ENCODE data around the gene SMAD6.
A peak's percentile ranks its signal among the peaks of the same experiment; 100 is the strongest.

The SMAD6 gene

GRCh38 chr15:66805202-66805885 is 103.3 kb downstream of the SMAD6 start:
- no peaks in the 10 kb centered on the region for H3K9me3 Mint-ChIP-seq
- DNase-seq (ENCODE audit: low spot score in 2 of 2) (no peak), ATAC-seq (ENCODE audit: low read depth) (no peak)
- H3K36me3 Mint-ChIP-seq, result no peaks in the 10 kb centered on the region
- no peak overlapping the region for H3K27ac Mint-ChIP-seq
- no peaks in the 10 kb centered on the region for H3K4me1 Mint-ChIP-seq
- H3K4me3 Mint-ChIP-seq, result no peak overlapping the region
- H3K27me3 Mint-ChIP-seq, result peaks cover 4% of the 10 kb centered on the region

- Mint-ChIP-seq H3K27ac (no peak overlapping the region), H3K9me3 (peaks cover 2% of the 10 kb centered on the region), H3K36me3 (peaks cover 3% of the 10 kb centered on the region), H3K4me1 (no peaks in the 10 kb centered on the region), H3K27me3 (peaks cover 7% of the 10 kb centered on the region), H3K4me3 (no peak overlapping the region)
- DNase-seq (ENCODE audit: low spot score in 2 of 2) (no peak), ATAC-seq (ENCODE audit: low read depth) (no peak)
These were observed 106.3 kb downstream of the SMAD6 start for GRCh38 chr15:66808181-66808824.

- H3K9me3 Mint-ChIP-seq, result peaks cover 2% of the 10 kb centered on the region
- no peaks in the 10 kb centered on the region for H3K4me1 Mint-ChIP-seq
- peaks cover 3% of the 10 kb centered on the region for H3K36me3 Mint-ChIP-seq
- H3K27me3 Mint-ChIP-seq, result peaks cover 7% of the 10 kb centered on the region
- no peak overlapping the region for H3K27ac Mint-ChIP-seq
- H3K4me3 Mint-ChIP-seq, result no peak overlapping the region
- ATAC-seq (ENCODE audit: low read depth), result no peak
- DNase-seq (ENCODE audit: low spot score in 2 of 2), result no peak
These were observed 107.6 kb downstream of the SMAD6 start for GRCh38 chr15:66809664-66810063.

- Mint-ChIP-seq H3K27ac (no peak overlapping the region), H3K4me1 (peaks cover 4% of the 10 kb centered on the region), H3K9me3 (peaks cover 2% of the 10 kb centered on the region), H3K36me3 (peaks cover 3% of the 10 kb centered on the region), H3K27me3 (peaks cover 5% of the 10 kb centered on the region), H3K4me3 (no peak overlapping the region)
- no peak for ATAC-seq (ENCODE audit: low read depth)
- no peak for DNase-seq (ENCODE audit: low spot score in 2 of 2)
These were observed 113.3 kb downstream of the SMAD6 start for GRCh38 chr15:66815318-66815717.

GRCh38 chr15:66816201-66816600 is 114.2 kb downstream of the SMAD6 start:
- no peak overlapping the region for H3K27ac Mint-ChIP-seq

GRCh38 chr15:66819084-66819483 is 117.0 kb downstream of the SMAD6 start:
- DNase-seq (ENCODE audit: low spot score in 2 of 2), result no peak
- Mint-ChIP-seq H3K27ac (no peak overlapping the region), H3K9me3 (no peaks in the 10 kb centered on the region), H3K4me1 (peaks cover 4% of the 10 kb centered on the region), H3K27me3 (no peaks in the 10 kb centered on the region), H3K36me3 (no peaks in the 10 kb centered on the region), H3K4me3 (no peak overlapping the region)
- no peak for ATAC-seq (ENCODE audit: low read depth)

More at GRCh38 chr15:66816201-66816600, 114.2 kb downstream of the SMAD6 start:
- Mint-ChIP-seq H3K9me3 (peaks cover 2% of the 10 kb centered on the region), H3K27me3 (peaks cover 5% of the 10 kb centered on the region), H3K36me3 (peaks cover 3% of the 10 kb centered on the region), H3K4me3 (no peak overlapping the region), H3K4me1 (peaks cover 4% of the 10 kb centered on the region)
- no peak for DNase-seq (ENCODE audit: low spot score in 2 of 2)
- no peak for ATAC-seq (ENCODE audit: low read depth)

GRCh38 chr15:66820481-66821176 is 118.6 kb downstream of the SMAD6 start:
- Mint-ChIP-seq H3K27me3 (no peaks in the 10 kb centered on the region), H3K4me1 (peaks cover 4% of the 10 kb centered on the region), H3K9me3 (no peaks in the 10 kb centered on the region), H3K4me3 (no peak overlapping the region), H3K27ac (peak overlapping the region; percentile 14), H3K36me3 (no peaks in the 10 kb centered on the region)
- ATAC-seq (ENCODE audit: low read depth) (peak; percentile 37), DNase-seq (ENCODE audit: low spot score in 2 of 2) (no peak)

GRCh38 chr15:66821307-66821706 is 119.3 kb downstream of the SMAD6 start:
- H3K36me3 Mint-ChIP-seq, result no peaks in the 10 kb centered on the region
- H3K27ac Mint-ChIP-seq, result no peak overlapping the region
- ATAC-seq (ENCODE audit: low read depth) (no peak), DNase-seq (ENCODE audit: low spot score in 2 of 2) (no peak)
- no peak overlapping the region for H3K4me3 Mint-ChIP-seq
- H3K9me3 Mint-ChIP-seq, result no peaks in the 10 kb centered on the region
- no peaks in the 10 kb centered on the region for H3K27me3 Mint-ChIP-seq
- peaks cover 4% of the 10 kb centered on the region for H3K4me1 Mint-ChIP-seq

- no peak for DNase-seq (ENCODE audit: low spot score in 2 of 2)
- Mint-ChIP-seq H3K4me1 (peaks cover 4% of the 10 kb centered on the region), H3K36me3 (no peaks in the 10 kb centered on the region), H3K27me3 (no peaks in the 10 kb centered on the region), H3K27ac (no peak overlapping the region), H3K9me3 (no peaks in the 10 kb centered on the region), H3K4me3 (no peak overlapping the region)
- ATAC-seq (ENCODE audit: low read depth), result no peak
These were observed 120.1 kb downstream of the SMAD6 start for GRCh38 chr15:66822114-66822513.

GRCh38 chr15:66822576-66822975 is 120.5 kb downstream of the SMAD6 start:
- Mint-ChIP-seq H3K4me3 (no peak overlapping the region), H3K4me1 (peaks cover 4% of the 10 kb centered on the region), H3K36me3 (no peaks in the 10 kb centered on the region), H3K27ac (no peak overlapping the region), H3K9me3 (no peaks in the 10 kb centered on the region), H3K27me3 (no peaks in the 10 kb centered on the region)
- DNase-seq (ENCODE audit: low spot score in 2 of 2) (no peak), ATAC-seq (ENCODE audit: low read depth) (no peak)

- Mint-ChIP-seq H3K27me3 (no peaks in the 10 kb centered on the region), H3K4me3 (no peak overlapping the region), H3K4me1 (peaks cover 4% of the 10 kb centered on the region), H3K9me3 (no peaks in the 10 kb centered on the region), H3K27ac (no peak overlapping the region), H3K36me3 (no peaks in the 10 kb centered on the region)
- ATAC-seq (ENCODE audit: low read depth) (no peak), DNase-seq (ENCODE audit: low spot score in 2 of 2) (no peak)
These were observed 121.6 kb downstream of the SMAD6 start for GRCh38 chr15:66823601-66824000.

GRCh38 chr15:66824424-66824823 is 122.4 kb downstream of the SMAD6 start:
- Mint-ChIP-seq H3K27ac (no peak overlapping the region), H3K36me3 (no peaks in the 10 kb centered on the region), H3K27me3 (no peaks in the 10 kb centered on the region), H3K4me1 (no peaks in the 10 kb centered on the region), H3K4me3 (no peak overlapping the region), H3K9me3 (no peaks in the 10 kb centered on the region)
- DNase-seq (ENCODE audit: low spot score in 2 of 2) (no peak), ATAC-seq (ENCODE audit: low read depth) (no peak)

- H3K27me3 Mint-ChIP-seq, result no peaks in the 10 kb centered on the region
- no peak overlapping the region for H3K4me3 Mint-ChIP-seq
- no peak for DNase-seq (ENCODE audit: low spot score in 2 of 2)
- no peaks in the 10 kb centered on the region for H3K4me1 Mint-ChIP-seq
- no peaks in the 10 kb centered on the region for H3K9me3 Mint-ChIP-seq
- no peak for ATAC-seq (ENCODE audit: low read depth)
- H3K36me3 Mint-ChIP-seq, result no peaks in the 10 kb centered on the region
- no peak overlapping the region for H3K27ac Mint-ChIP-seq
These were observed 123.1 kb downstream of the SMAD6 start for GRCh38 chr15:66825139-66825538.

GRCh38 chr15:66825731-66826130 is 123.7 kb downstream of the SMAD6 start:
- H3K27ac Mint-ChIP-seq, result no peak overlapping the region
- H3K9me3 Mint-ChIP-seq, result no peaks in the 10 kb centered on the region
- ATAC-seq (ENCODE audit: low read depth), result no peak
- no peaks in the 10 kb centered on the region for H3K36me3 Mint-ChIP-seq
- no peak for DNase-seq (ENCODE audit: low spot score in 2 of 2)
- H3K4me3 Mint-ChIP-seq, result no peak overlapping the region
- H3K27me3 Mint-ChIP-seq, result no peaks in the 10 kb centered on the region
- no peaks in the 10 kb centered on the region for H3K4me1 Mint-ChIP-seq

Measured in memory B cell (primary cell).